ENCODE data around the gene CROCC2.

DNA sequence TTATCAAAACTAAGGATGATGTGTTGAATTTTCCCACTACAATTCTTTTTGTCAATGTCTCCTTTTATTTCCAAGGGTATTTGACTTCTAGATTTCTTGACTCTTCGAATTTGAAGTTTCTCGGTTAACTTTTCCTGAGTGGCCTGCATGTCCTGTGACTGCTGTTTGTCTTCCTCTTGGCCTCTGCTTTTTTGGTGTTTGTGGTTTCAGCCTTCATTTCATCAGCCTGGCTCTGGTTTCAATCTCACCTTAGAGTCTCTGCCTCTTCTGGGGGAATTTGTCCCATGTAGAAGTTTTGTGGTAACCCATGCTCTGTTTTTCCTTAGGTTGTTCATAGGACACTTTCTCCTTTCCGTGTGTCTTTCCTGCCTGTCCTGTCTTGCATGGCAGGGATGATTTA is 64.0 kb downstream of the CROCC2 start:
- TF ChIP-seq, protein P1, sequence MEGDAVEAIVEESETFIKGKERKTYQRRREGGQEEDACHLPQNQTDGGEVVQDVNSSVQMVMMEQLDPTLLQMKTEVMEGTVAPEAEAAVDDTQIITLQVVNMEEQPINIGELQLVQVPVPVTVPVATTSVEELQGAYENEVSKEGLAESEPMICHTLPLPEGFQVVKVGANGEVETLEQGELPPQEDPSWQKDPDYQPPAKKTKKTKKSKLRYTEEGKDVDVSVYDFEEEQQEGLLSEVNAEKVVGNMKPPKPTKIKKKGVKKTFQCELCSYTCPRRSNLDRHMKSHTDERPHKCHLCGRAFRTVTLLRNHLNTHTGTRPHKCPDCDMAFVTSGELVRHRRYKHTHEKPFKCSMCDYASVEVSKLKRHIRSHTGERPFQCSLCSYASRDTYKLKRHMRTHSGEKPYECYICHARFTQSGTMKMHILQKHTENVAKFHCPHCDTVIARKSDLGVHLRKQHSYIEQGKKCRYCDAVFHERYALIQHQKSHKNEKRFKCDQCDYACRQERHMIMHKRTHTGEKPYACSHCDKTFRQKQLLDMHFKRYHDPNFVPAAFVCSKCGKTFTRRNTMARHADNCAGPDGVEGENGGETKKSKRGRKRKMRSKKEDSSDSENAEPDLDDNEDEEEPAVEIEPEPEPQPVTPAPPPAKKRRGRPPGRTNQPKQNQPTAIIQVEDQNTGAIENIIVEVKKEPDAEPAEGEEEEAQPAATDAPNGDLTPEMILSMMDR (IDR thresholded peaks at IDR 0.05) = no peak
- no peak for TF ChIP-seq EZH2 (IDR thresholded peaks at IDR 0.05; ENCODE audit: borderline replicate concordance, insufficient read depth, low read depth, low read length, poor library complexity, severe bottlenecking)

Data from B cell (primary cell).